Measurements from ENCODE around the gene DCLRE1C. TPM values are rescaled to one million over a fixed set of nuclear protein-coding genes. Genes with fewer than 3 reads are reported as not detected.
A peak's percentile ranks its signal among the peaks of the same experiment; 100 is the strongest.
"Not testable (repeated sequence)": the region's sequence is repeated elsewhere in the genome, so short reads cannot be mapped to it uniquely, and the experiment has no call there.

The DCLRE1C gene
- total RNA-seq (2014; rRNA removed; shearing (Covaris generic)) (45.3 and 81.3 TPM in 2 replicates), total RNA-seq (2022) (50.2 and 53.2 TPM in 2 replicates), Bru-seq, nascent RNA (percentile 90 among the genes with signal in this experiment), BruChase-seq, experiment 1, labeled RNA remaining after a 6-hour chase (percentile 81 among the genes with signal in this experiment), BruChase-seq, experiment 2, labeled RNA remaining after a 2-hour chase (percentile 82 among the genes with signal in this experiment)
- long read RNA-seq, transcript DCLRE1C-206 (15 exons, 2,485 nt): minor isoform, 6 of 452 reads
- long read RNA-seq, transcript DCLRE1C-209 (14 exons, 2,354 nt): major isoform, 22 of 452 reads
- long read RNA-seq, transcript DCLRE1C-208 (15 exons, 2,463 nt): major isoform, 22 of 452 reads
- long read RNA-seq, partial matches to known transcripts: 10 of 452 reads
- long read RNA-seq, other reads (novel, unspliced or antisense): 383 of 452 reads

- peak; percentile 97 for DNase-seq (ENCODE audit: low spot score)
- Histone ChIP-seq H3K9me3 (ENCODE audit: low read length) (no peaks in the 10 kb centered on the region), H2AFZ (ENCODE audit: low read length) (peak within 1 kb of the TSS; percentile 44; the same call in 1 of the 2 replicates), H3K79me2 (ENCODE audit: insufficient read depth, low read depth, low read length) (peaks cover 42% of the 10 kb centered on the region), H3K4me2 (ENCODE audit: low read length) (peak within 1 kb of the TSS; percentile 97), H3K4me3 (ENCODE audit: low read depth, low read length, poor library complexity, severe bottlenecking) (peak within 1 kb of the TSS; percentile 83), H3K9me2 (ENCODE audit: insufficient read depth, low read length) (no peaks in the 10 kb centered on the region), H4K20me1 (ENCODE audit: insufficient read depth, low read length) (peaks cover 13% of the 10 kb centered on the region), H3K27ac (ENCODE audit: low read depth, low read length, poor library complexity, severe bottlenecking) (peak within 1 kb of the TSS; percentile 96), H3K4me1 (ENCODE audit: insufficient read depth, low read length, poor library complexity, severe bottlenecking) (peaks cover 57% of the 10 kb centered on the region), H3K36me3 (ENCODE audit: insufficient read depth, low read length) (peaks cover 34% of the 10 kb centered on the region)
- intact Hi-C loops (cut with micrococcal nuclease; ENCODE audit: unreplicated experiment): loop anchor here (1.0 to 10.0 kb wide), 7 partner anchors 76 to 1609 kb away; partner anchors contain the start of genes CDNF, HSPA14, MSANTD7 and RPP38
- ChIA-PET CTCF (ENCODE audit: unreplicated experiment) (interaction anchor here (1.8 kb wide), 1 partner anchor 76 kb away, joined by 6 read pairs; the partner anchor contains the start of gene SUV39H2), POLR2A (interaction anchor here (1.0 to 1.6 kb wide), 4 partner anchors 73 to 133 kb away, joined by 3 to 6 read pairs (median 4); partner anchors contain the start of genes CDNF, HSPA14 and MSANTD7)
- TF ChIP-seq, protein P1, sequence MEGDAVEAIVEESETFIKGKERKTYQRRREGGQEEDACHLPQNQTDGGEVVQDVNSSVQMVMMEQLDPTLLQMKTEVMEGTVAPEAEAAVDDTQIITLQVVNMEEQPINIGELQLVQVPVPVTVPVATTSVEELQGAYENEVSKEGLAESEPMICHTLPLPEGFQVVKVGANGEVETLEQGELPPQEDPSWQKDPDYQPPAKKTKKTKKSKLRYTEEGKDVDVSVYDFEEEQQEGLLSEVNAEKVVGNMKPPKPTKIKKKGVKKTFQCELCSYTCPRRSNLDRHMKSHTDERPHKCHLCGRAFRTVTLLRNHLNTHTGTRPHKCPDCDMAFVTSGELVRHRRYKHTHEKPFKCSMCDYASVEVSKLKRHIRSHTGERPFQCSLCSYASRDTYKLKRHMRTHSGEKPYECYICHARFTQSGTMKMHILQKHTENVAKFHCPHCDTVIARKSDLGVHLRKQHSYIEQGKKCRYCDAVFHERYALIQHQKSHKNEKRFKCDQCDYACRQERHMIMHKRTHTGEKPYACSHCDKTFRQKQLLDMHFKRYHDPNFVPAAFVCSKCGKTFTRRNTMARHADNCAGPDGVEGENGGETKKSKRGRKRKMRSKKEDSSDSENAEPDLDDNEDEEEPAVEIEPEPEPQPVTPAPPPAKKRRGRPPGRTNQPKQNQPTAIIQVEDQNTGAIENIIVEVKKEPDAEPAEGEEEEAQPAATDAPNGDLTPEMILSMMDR (conservative IDR thresholded peaks at IDR 0.05; ENCODE audit: low read length): no peak
- TF ChIP-seq EZH2phosphoT487 (IDR thresholded peaks at IDR 0.05; ENCODE audit: borderline replicate concordance, low read depth, low read length): no peak
- BruUV-seq (replicated peaks): TSS peak; percentile 92
Measured at GRCh38 chr10:14954001-14954770, at the start of gene DCLRE1C. Gene DCLRE1C, minus strand, starts transcription at chr10:14954096. Its CDS starts 86 bp downstream, at chr10:14954010.

GRCh38 chr10:14995964-14996565, 42.2 kb upstream of the DCLRE1C start:
- H3K27ac ChIP-seq (ENCODE audit: low read depth, low read length, poor library complexity, severe bottlenecking): no peak overlapping the region
- no peaks in the 10 kb centered on the region for H4K20me1 ChIP-seq (ENCODE audit: insufficient read depth, low read length)
- no peak overlapping the region for H2AFZ ChIP-seq (ENCODE audit: low read length)
- DNase-seq (ENCODE audit: low spot score): no peak
- H3K36me3 ChIP-seq (ENCODE audit: insufficient read depth, low read length): no peaks in the 10 kb centered on the region
- no peak overlapping the region for H3K4me3 ChIP-seq (ENCODE audit: low read depth, low read length, poor library complexity, severe bottlenecking)
- no peaks in the 10 kb centered on the region for H3K4me1 ChIP-seq (ENCODE audit: insufficient read depth, low read length, poor library complexity, severe bottlenecking)
- no peak overlapping the region for H3K4me2 ChIP-seq (ENCODE audit: low read length)
- POLR2A ChIA-PET: no interaction called here
- no peak for TF ChIP-seq EZH2phosphoT487 (IDR thresholded peaks at IDR 0.05; ENCODE audit: borderline replicate concordance, low read depth, low read length)
- TF ChIP-seq, protein P1 (conservative IDR thresholded peaks at IDR 0.05; ENCODE audit: low read length): no peak
- no peaks in the 10 kb centered on the region for H3K9me2 ChIP-seq (ENCODE audit: insufficient read depth, low read length)
- H3K79me2 ChIP-seq (ENCODE audit: insufficient read depth, low read depth, low read length): no peaks in the 10 kb centered on the region
- CTCF ChIA-PET (ENCODE audit: unreplicated experiment): no interaction called here
- no TSS peak for BruUV-seq (replicated peaks)
- H3K9me3 ChIP-seq (ENCODE audit: low read length): no peaks in the 10 kb centered on the region
- intact Hi-C loops (cut with micrococcal nuclease; ENCODE audit: unreplicated experiment): no loop called here

DNA sequence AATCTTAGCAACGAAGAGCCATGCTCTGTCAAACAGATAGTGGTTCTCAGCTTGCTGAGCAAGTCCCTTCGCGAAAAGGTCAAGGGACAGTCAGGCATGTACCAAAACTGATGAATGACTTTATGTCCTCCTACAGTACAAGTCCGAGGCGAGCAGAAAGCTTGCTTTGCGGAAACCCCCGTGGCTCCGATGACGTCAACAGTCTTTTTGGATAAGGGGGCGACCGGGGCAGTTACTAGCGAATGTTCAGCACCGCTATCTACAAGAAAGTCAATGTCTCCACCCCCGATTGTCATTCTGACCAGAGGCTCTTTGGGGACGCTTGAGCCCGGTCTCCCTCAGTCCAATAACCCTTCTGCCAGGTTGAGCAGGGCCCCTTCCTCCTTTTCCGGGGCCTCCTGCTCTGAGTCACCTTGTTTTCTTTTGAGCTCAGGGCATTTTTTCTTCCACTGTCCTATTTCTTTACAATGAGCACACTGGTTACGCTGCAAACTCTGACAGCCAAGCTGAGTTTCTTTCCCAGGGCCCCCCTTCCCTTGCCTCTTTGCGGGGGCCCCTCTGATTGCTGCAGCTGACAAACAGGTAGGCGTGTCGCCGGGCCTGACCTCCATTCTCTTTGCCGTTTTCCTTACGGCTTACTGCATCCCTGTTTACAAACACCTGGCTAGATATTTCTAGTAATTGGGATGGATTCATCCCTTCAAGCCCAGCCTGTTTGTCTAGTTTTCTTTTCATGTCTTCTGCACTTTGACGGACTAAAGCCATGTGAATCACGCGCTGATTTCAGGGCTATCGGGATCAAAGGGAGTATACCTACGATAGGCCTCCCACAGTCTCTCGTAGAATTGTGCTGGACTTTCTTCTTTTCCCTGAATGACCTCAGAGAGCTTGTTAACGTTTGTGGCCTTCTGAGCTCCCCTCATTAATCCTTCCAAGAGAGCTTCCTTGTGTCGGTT, 39.9 kb upstream of the DCLRE1C start:
- DNase-seq (ENCODE audit: low spot score); H3K79me2 ChIP-seq (ENCODE audit: insufficient read depth, low read depth, low read length); CTCF ChIA-PET (ENCODE audit: unreplicated experiment); H3K36me3 ChIP-seq (ENCODE audit: insufficient read depth, low read length); H3K4me3 ChIP-seq (ENCODE audit: low read depth, low read length, poor library complexity, severe bottlenecking); H3K9me2 ChIP-seq (ENCODE audit: insufficient read depth, low read length); H3K27ac ChIP-seq (ENCODE audit: low read depth, low read length, poor library complexity, severe bottlenecking); H2AFZ ChIP-seq (ENCODE audit: low read length); H3K4me2 ChIP-seq (ENCODE audit: low read length); H3K9me3 ChIP-seq (ENCODE audit: low read length); H4K20me1 ChIP-seq (ENCODE audit: insufficient read depth, low read length); POLR2A ChIA-PET; intact Hi-C loops (cut with micrococcal nuclease; ENCODE audit: unreplicated experiment); H3K4me1 ChIP-seq (ENCODE audit: insufficient read depth, low read length, poor library complexity, severe bottlenecking); BruUV-seq (replicated peaks): not testable (repeated sequence)

DNA sequence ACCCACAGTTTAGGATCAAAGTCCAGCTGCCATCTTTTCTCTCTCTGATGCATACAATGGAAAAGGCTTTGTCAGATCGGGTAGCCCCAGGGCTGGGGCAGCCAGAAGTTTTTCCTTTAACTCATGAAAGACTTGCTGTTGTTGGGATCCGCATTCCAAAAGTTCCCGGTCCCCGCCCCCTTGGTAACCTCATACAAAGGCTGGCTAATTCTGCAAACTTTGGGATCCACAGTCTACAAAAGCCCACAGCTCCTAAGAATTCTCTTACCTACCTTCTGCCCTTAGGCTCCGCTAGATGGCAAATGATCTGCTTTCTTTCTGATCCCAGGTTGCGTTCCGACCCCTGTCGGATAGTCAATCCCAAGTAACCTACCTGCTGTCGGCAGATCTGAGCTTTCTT, 38.4 kb upstream of the DCLRE1C start:
- H4K20me1 ChIP-seq (ENCODE audit: insufficient read depth, low read length); H3K9me3 ChIP-seq (ENCODE audit: low read length); DNase-seq (ENCODE audit: low spot score); CTCF ChIA-PET (ENCODE audit: unreplicated experiment); H3K4me3 ChIP-seq (ENCODE audit: low read depth, low read length, poor library complexity, severe bottlenecking); BruUV-seq (replicated peaks); H3K9me2 ChIP-seq (ENCODE audit: insufficient read depth, low read length); H2AFZ ChIP-seq (ENCODE audit: low read length); intact Hi-C loops (cut with micrococcal nuclease; ENCODE audit: unreplicated experiment); H3K4me1 ChIP-seq (ENCODE audit: insufficient read depth, low read length, poor library complexity, severe bottlenecking); H3K27ac ChIP-seq (ENCODE audit: low read depth, low read length, poor library complexity, severe bottlenecking); H3K79me2 ChIP-seq (ENCODE audit: insufficient read depth, low read depth, low read length); H3K4me2 ChIP-seq (ENCODE audit: low read length); H3K36me3 ChIP-seq (ENCODE audit: insufficient read depth, low read length): not testable (repeated sequence)
- POLR2A ChIA-PET: interaction anchor here (0.6 kb wide), 1 partner anchor 128 kb away, joined by 3 read pairs; no protein-coding TSS in a partner anchor

Data from OCI-LY7 (cell line).